Karpas-422 (cell line): ENCODE measurements around the gene RAB26. TPM values are rescaled to one million over a fixed set of nuclear protein-coding genes. Genes with fewer than 3 reads are reported as not detected.
"Not testable (repeated sequence)": the region's sequence is repeated elsewhere in the genome, so short reads cannot be mapped to it uniquely, and the experiment has no call there.

Experiments used
- DNase-seq: peaks from one replicate; pipeline ENCODE4 v3.0.0-alpha.2; 2015
- H2AFZ ChIP-seq: fragments of 200-600 bp; sonication (generic); 2 replicates; pipeline ENCODE4 v1.6.1; 2014; ENCODE audit warnings: antibody characterized with exemption, low read length, mixed read lengths
- H3K27ac ChIP-seq: fragments of 200-600 bp; sonication (generic); 2 replicates; pipeline ENCODE4 v1.5.1; 2014; ENCODE audit warnings: mild to moderate bottlenecking, low read length, moderate library complexity
- H3K27me3 ChIP-seq: fragments of 200-600 bp; sonication (generic); 2 replicates; pipeline ENCODE4 v1.6.1; 2014; ENCODE audit warnings: low read length, mixed read lengths
- H3K36me3 ChIP-seq: fragments of 200-600 bp; sonication (generic); 2 replicates; pipeline ENCODE4 v1.6.1; 2014; ENCODE audit warnings: low read length, mixed read lengths; ENCODE audit not compliant: insufficient read depth
- H3K4me1 ChIP-seq: fragments of 200-600 bp; sonication (generic); 2 replicates; pipeline ENCODE4 v1.6.1; 2014; ENCODE audit warnings: mild to moderate bottlenecking, low read length, mixed read lengths
- H3K4me2 ChIP-seq: fragments of 200-600 bp; sonication (generic); 2 replicates; pipeline ENCODE4 v1.6.1; 2014; ENCODE audit warnings: low read length, low read depth, mild to moderate bottlenecking; ENCODE audit not compliant: poor library complexity, severe bottlenecking
- H3K4me3 ChIP-seq: fragments of 200-600 bp; sonication (generic); 2 replicates; pipeline ENCODE4 v1.5.1; 2014; ENCODE audit warnings: mild to moderate bottlenecking, antibody characterized with exemption, low read length, mixed read lengths
- H3K79me2 ChIP-seq: fragments of 200-600 bp; sonication (generic); 2 replicates; pipeline ENCODE4 v1.6.1; 2014; ENCODE audit warnings: mild to moderate bottlenecking, low read length, mixed read lengths
- H3K9ac ChIP-seq: fragments of 200-600 bp; sonication (generic); 2 replicates; pipeline ENCODE4 v1.6.0; 2014; ENCODE audit warnings: low read length
- H3K9me2 ChIP-seq: fragments of 200-600 bp; sonication (generic), shearing (Covaris generic); replicated peaks from 2 replicates; pipeline ENCODE4 v1.6.0; 2014; ENCODE audit warnings: mild to moderate bottlenecking, low read length, moderate library complexity; ENCODE audit not compliant: insufficient read depth
- H3K9me3 ChIP-seq: fragments of 300-700, 200-600 bp; sonication (generic); 2 replicates; pipeline ENCODE4 v1.6.1; 2014; ENCODE audit warnings: low read length, mixed read lengths
- H4K20me1 ChIP-seq: fragments of 200-600 bp; sonication (generic); 2 replicates; pipeline ENCODE4 v1.6.1; 2014; ENCODE audit warnings: mild to moderate bottlenecking, antibody characterized with exemption, low read length, low read depth; ENCODE audit not compliant: insufficient read depth
- small RNA-seq: library from RNA; depleted of rRNA; stranded (forward); fragments of <200 nt; gene quantifications from one replicate; pipeline ENCODE3, GENCODE V24; 2014
- total RNA-seq: library from RNA; depleted of rRNA; stranded (reverse); fragments of >200 nt; shearing (Covaris generic); gene quantifications from 2 replicates; pipeline ENCODE4 v1.2.3, GENCODE V29; 2014; ENCODE audit warnings: low replicate concordance; rRNA removed

The RAB26 gene
- total RNA-seq, 1 experiment from 2014 or later, result 12.8 TPM

GRCh38 chr16:2200313-2200712, 51.9 kb downstream of the RAB26 start:
- Histone ChIP-seq H3K9ac (no peak overlapping the region), H2AFZ (no peak overlapping the region), H3K4me3 (no peak overlapping the region), H3K27ac (no peak overlapping the region), H3K9me2 (no peaks in the 10 kb centered on the region), H3K4me1 (peaks cover 13% of the 10 kb centered on the region), H4K20me1 (no peaks in the 10 kb centered on the region), H3K79me2 (no peaks in the 10 kb centered on the region), H3K36me3 (no peaks in the 10 kb centered on the region), H3K27me3 (no peaks in the 10 kb centered on the region), H3K9me3 (no peaks in the 10 kb centered on the region), H3K4me2 (no peak overlapping the region)
- DNase-seq, result no peak

- DNase-seq, H3K27ac ChIP-seq, H3K4me2 ChIP-seq, H3K27me3 ChIP-seq, H3K36me3 ChIP-seq, H3K9me2 ChIP-seq, H3K9me3 ChIP-seq, H3K4me3 ChIP-seq, H3K9ac ChIP-seq, H4K20me1 ChIP-seq, H2AFZ ChIP-seq: not testable (repeated sequence)
- H3K79me2 ChIP-seq, result peaks cover 22% of the 10 kb centered on the region
- peaks cover 29% of the 10 kb centered on the region for H3K4me1 ChIP-seq
These were observed 54.8 kb downstream of the RAB26 start for GRCh38 chr16:2203119-2203688.

Small RNA genes within 50 kb of the gene (small RNA-seq; reads per million reads assigned to genes)
- gene MIR3180-5 (not detected), gene MIR4516 (not detected), gene RF00019 (not detected), gene SNORD60 (not detected)

Other genes with a start within 250 kb of the RAB26 start
- not detected in 2 replicates for gene HS3ST6, start 230.2 kb upstream of the RAB26 start, total RNA-seq
- 4.8 and 18.1 TPM in 2 replicates for gene MSRB1, start 205.4 kb upstream of the RAB26 start, total RNA-seq
- gene RPL3L, start 193.9 kb upstream of the RAB26 start, total RNA-seq, result not detected in 2 replicates
- 288 and 537 TPM in 2 replicates for gene NDUFB10, start 189.1 kb upstream of the RAB26 start, total RNA-seq
- 3,837 and 4,799 TPM in 2 replicates for gene RPS2, start 183.8 kb upstream of the RAB26 start, total RNA-seq
- not detected in 2 replicates for gene RNF151, start 181.8 kb upstream of the RAB26 start, total RNA-seq
- gene TBL3, start 176.6 kb upstream of the RAB26 start, total RNA-seq, result 25.4 and 48.6 TPM in 2 replicates
- not detected in 2 replicates for gene NOXO1, start 167.2 kb upstream of the RAB26 start, total RNA-seq
- 17.0 and 43.8 TPM in 2 replicates for gene GFER, start 164.4 kb upstream of the RAB26 start, total RNA-seq
- 5.3 and 16.3 TPM in 2 replicates for gene SYNGR3, start 158.7 kb upstream of the RAB26 start, total RNA-seq
- 12.6 and 20.5 TPM in 2 replicates for gene ZNF598, start 138.8 kb upstream of the RAB26 start, total RNA-seq
- 3.0 TPM in 1 of 2 replicates, not detected in the other for gene NPW, start 128.8 kb upstream of the RAB26 start, total RNA-seq
- gene NHERF2, start 121.7 kb upstream of the RAB26 start, total RNA-seq, result not detected in 2 replicates
- gene NTHL1, start 100.8 kb upstream of the RAB26 start, total RNA-seq, result 23.2 and 52.2 TPM in 2 replicates
- gene TSC2, start 100.6 kb upstream of the RAB26 start, total RNA-seq, result 33.3 and 64.5 TPM in 2 replicates
- gene PKD1, start 12.7 kb upstream of the RAB26 start, total RNA-seq, result 72.8 and 110 TPM in 2 replicates
- gene TRAF7, start 7.2 kb downstream of the RAB26 start, total RNA-seq, result 68.3 and 110 TPM in 2 replicates
- 0.14 TPM in 1 of 2 replicates, not detected in the other for gene CASKIN1, start 48.0 kb downstream of the RAB26 start, total RNA-seq
- 46.3 and 67.0 TPM in 2 replicates for gene MLST8, start 56.8 kb downstream of the RAB26 start, total RNA-seq
- 3.7 and 7.9 TPM in 2 replicates for gene BRICD5, start 62.2 kb downstream of the RAB26 start, total RNA-seq
- 26.5 and 42.1 TPM in 2 replicates for gene PGP, start 66.2 kb downstream of the RAB26 start, total RNA-seq
- 14.8 and 36.9 TPM in 2 replicates for gene E4F1, start 75.0 kb downstream of the RAB26 start, total RNA-seq
- gene DNASE1L2, start 87.8 kb downstream of the RAB26 start, total RNA-seq, result 0.78 and 5.2 TPM in 2 replicates
- 24.4 and 58.9 TPM in 2 replicates for gene ECI1, start 103.0 kb downstream of the RAB26 start, total RNA-seq
- 125 and 158 TPM in 2 replicates for gene RNPS1, start 119.5 kb downstream of the RAB26 start, total RNA-seq
- 0.37 and 0.87 TPM in 2 replicates for gene ABCA3, start 192.1 kb downstream of the RAB26 start, total RNA-seq